DMS53 treated with DMSO at 0.1 percent for 48 hours (cell line): ENCODE measurements around the gene RASAL2.
"Not testable (repeated sequence)": the region's sequence is repeated elsewhere in the genome, so short reads cannot be mapped to it uniquely, and the experiment has no call there.

Experiments used
- DNase-seq: peaks from one replicate; lab custom pipeline; 2025; ENCODE audit not compliant: unreplicated experiment; lab: John Stamatoyannopoulos, UW

The RASAL2 gene

GRCh38 chr1:178500091-178500770, 406.3 kb downstream of the RASAL2 start:
- no peak for DNase-seq

GRCh38 chr1:178500936-178501554, 407.1 kb downstream of the RASAL2 start:
- no peak for DNase-seq

DNA sequence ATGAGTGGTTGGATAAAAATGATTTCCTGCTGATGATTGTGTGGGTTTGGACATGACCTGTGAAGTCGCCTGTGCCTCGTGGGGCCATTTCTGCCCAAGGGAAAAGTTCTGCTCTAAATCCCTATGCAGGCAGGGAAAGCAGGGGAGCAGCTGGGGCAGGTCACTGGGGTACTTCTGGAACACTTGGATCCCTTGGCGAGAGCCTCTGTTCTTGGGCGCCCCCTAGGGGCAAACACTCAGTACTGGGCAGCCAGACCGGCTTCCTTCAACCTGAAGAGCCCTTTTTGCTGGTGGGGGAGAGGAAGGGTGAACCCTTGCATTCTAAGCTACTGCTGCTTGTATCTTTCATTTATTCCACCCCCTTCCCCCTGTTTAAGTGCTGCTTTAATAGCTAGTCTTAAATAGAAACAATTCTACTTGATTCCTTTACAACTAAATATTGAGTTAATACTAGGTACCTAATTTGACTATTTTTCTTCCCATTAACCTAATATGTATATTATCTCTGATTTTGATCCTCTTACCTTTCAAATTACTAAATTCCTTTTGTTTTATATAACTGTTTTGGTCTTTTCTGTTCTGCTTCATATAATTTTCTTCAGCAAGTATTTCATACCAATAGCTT, 407.9 kb downstream of the RASAL2 start:
- DNase-seq: peak; percentile 59

GRCh38 chr1:178502330-178502714, 408.4 kb downstream of the RASAL2 start:
- no peak for DNase-seq

GRCh38 chr1:178502856-178503255, 409.0 kb downstream of the RASAL2 start:
- no peak for DNase-seq

GRCh38 chr1:178503316-178503715, 409.4 kb downstream of the RASAL2 start:
- DNase-seq: not testable (repeated sequence)

DNA sequence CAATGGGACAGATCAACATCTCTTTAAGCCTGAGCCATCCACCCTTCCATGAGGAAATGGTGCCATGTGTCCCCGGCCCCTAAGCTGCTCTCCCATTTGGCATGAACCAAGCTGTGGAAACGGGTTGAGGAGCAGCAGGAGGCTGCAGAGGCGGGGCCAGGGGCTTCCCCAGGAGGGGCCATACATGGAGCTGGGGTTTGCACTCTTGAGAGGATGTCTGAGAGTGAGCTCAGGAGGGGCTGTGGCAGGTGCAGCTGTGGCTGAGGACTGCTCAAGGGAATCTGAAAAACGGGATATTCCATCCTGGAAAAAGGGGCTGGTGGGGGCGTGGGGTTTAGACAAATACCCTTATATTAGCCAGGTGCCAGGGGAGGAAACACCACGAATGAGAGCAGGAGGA, 409.9 kb downstream of the RASAL2 start:
- no peak for DNase-seq

- DNase-seq: no peak
Measured at GRCh38 chr1:178504286-178504685, 410.4 kb downstream of the RASAL2 start.

GRCh38 chr1:178506177-178506576, 412.3 kb downstream of the RASAL2 start:
- no peak for DNase-seq

DNA sequence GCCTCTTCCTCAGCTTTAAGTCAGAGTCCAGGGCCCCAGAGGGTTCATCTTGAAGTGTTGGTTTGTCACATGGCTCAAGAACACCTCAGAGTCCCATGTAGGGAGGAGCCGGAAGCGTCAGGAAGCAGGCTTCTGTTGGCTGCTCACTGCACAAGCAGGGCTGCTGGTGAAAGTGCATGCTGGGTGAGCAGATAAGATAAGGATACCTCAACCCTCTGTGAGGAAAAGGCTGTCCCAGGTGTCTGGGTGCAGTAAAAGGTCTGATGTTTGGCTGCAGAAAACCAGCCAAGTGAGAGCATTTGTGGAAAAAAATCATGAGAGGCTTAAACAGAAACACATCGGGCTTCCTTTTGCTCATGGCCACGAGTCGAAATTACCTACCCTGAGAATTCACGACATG, 412.8 kb downstream of the RASAL2 start:
- DNase-seq: no peak

- DNase-seq: no peak
Measured at GRCh38 chr1:178509414-178510007, 415.6 kb downstream of the RASAL2 start.

DNA sequence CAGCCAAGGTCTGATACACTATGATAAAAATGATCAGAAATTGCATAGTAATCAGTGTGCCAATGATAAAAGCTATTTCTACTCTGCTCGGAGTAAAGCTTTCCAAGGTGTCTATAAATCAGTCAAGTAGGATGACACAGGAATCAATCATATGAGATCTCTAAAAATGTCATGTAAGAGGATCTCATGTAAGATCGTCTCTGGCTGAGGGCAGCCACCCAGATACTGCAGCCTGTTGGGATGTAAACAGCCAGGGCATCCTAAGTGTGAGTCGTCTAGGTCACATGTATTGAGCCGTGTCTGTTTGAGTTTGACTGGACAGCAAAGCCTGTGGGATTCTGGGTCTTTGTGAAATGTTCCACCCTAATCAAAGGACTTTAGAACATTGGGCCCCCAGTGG, 416.3 kb downstream of the RASAL2 start:
- DNase-seq: no peak

DNA sequence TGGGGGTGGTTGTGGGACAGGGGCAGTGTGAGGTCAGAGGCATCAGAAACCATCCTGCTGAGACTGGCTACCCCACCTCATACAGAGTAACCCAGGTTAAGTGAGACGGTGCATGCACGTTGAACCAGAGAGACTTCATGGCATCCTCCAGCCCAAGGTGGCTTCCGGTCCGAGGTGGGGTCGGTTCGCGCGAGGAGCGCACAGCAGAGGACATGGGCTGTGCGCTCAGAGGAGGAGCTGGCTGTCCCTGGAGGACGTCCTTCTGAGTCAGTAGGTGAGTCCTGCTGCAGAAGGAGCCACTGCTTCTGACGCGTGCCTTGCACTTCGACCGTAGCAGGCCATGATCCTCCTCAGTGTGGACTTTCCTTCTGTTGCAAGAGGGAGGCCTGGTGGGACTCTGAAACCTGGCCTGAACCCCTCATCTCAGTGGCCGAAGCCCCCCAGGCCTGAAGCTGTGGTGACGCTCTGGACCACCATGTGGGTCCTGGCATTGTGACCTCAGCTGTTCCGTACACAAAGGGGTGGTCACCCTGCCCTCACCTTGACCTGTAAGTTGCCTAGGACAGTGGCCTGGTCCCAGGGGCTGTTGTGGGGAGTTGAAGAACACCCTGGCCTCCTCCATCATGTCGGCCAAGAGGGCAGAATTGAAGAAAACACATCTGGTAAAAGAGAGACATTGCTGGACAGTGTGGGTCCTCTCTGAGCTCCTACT, 418.8 kb downstream of the RASAL2 start, which contains the start of gene TEX35:
Gene TEX35 (plus strand): TSS at position 544 of the 712 bp plus-strand sequence. CDS start 80 bp downstream, at position 624.
- no peak for DNase-seq

DNA sequence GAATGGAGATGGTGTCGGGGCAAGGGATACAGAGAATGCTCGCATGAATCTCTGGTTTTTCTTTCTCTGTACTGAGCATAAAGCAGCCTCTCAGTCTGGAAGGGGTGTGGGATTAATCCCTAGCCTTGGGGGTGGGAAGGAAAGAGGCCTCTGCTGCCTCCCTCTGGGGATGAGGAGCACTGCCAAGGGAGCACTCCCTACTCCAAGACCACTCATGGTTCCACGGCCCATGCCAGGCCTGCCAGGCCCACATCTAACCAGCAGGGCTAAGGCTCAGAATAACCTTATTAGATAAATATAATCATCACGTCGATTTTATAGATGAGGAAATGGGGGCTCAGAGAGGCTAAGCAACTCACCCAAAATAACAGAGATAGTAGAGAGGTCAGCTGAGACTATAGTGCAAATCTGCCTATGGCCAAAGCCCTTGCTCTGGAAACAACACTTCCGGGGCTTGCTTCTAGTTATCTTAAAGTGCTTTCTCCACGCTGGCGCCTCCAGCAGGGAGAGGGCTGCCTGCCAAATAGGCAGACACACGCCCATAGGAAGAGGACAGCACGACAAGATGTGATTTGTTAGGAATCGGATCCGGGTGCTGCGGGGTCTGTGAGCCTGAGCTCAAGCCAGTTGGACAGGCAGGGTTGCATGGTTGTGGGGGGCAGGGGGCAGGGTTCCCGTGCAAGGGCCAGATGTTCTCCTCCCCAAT, 419.5 kb downstream of the RASAL2 start:
- DNase-seq: no peak

GRCh38 chr1:178516110-178516509, 422.2 kb downstream of the RASAL2 start:
- no peak for DNase-seq

GRCh38 chr1:178518894-178519293, 425.0 kb downstream of the RASAL2 start:
- DNase-seq: no peak

GRCh38 chr1:178520803-178521202, 426.9 kb downstream of the RASAL2 start:
- no peak for DNase-seq

DNA sequence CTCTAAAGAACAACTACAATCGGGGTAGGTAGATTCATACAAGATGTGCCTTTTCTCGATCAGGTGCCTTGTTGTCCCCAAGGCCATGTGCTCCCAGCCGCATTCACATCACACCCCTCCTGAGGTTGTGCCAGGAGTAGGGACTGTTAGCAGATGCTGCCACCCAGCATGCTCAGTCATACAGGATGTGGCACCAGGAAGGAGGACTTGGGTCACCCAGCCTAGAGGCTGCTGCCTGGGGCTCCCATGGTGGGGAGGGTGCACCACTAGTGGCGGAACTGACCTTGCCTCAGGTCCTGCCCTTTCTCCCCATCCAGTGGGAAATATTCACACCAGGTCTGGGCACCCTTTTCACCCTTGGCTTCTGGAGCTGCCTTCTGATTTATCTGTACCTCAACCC, 427.3 kb downstream of the RASAL2 start:
- no peak for DNase-seq

DNA sequence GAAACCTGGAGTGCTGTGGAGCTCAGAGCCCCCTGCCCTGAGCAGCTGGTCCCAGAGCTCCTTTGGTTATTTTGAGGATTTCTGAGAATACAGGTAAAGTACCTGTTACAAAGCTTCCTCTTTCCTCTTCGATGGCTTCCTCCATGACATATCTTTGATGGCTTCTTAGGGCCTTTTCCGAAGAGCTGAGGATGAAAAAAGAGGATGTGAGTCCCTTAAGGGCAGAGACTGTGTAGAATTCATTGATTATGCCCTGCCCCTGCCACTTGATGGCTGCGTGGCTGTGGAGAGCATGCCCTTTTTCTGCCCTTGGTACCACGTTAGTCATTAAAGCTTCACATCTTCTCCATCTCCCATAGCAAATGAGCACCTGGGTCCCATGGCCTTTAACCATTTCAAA, 433.2 kb downstream of the RASAL2 start:
- no peak for DNase-seq

GRCh38 chr1:178528228-178528952, 434.5 kb downstream of the RASAL2 start:
- no peak for DNase-seq
